B cell (primary cell): Measurements from ENCODE around the gene PLD4. TPM values are rescaled to one million over a fixed set of nuclear protein-coding genes. Genes with fewer than 3 reads are reported as not detected.

Experiments used
- ATAC-seq: fragments of 200-7000 bp; cut with Tn5 transposase; one replicate; pipeline ENCODE4 v1.10.0; 2021; ENCODE audit warnings: low read depth, mild to moderate bottlenecking, moderate number of reproducible peaks, moderate library complexity
- CTCF ChIA-PET: fragments of 350-600 bp; sonication (Branson Sonifier 250); formaldehyde crosslinking; loops from one replicate; lab custom pipeline; 2021; ENCODE audit warnings: antibody characterized with exemption, inconsistent platforms; lab: Charles Lee
- POLR2A ChIA-PET: fragments of 350-600 bp; sonication (Branson Sonifier 250); formaldehyde crosslinking; loops from one replicate; lab custom pipeline; 2021; ENCODE audit warnings: antibody characterized with exemption; lab: Charles Lee
- DNase-seq: peaks from one replicate; pipeline ENCODE4 v3.0.0; 2013
- H2AFZ ChIP-seq: 2 replicates; pipeline ENCODE4 v1.6.1; 2012; ENCODE audit warnings: mild to moderate bottlenecking, low read depth, low read length; ENCODE audit not compliant: insufficient read depth, poor library complexity, severe bottlenecking
- H3K27ac ChIP-seq, 2 donors: 1 replicate in 1 of 2; 2 replicates in 1 of 2; pipeline ENCODE4 v1.5.1; 2012 to 2013; ENCODE audit warnings: low read length in 2 of 2, mild to moderate bottlenecking in 2 of 2, moderate library complexity in 1 of 2
- H3K27me3 ChIP-seq, 4 experiments: fragments of 200-600 bp in 1 of 4; sonication (generic) in 1 of 4; replicated peaks in 1 of 4; 1 replicate in 2 of 4; 2 replicates in 2 of 4; pipeline versions ENCODE4 v1.6.1 to v1.7.0; 2013 to 2016; ENCODE audit warnings: low read length in 3 of 4, mild to moderate bottlenecking in 2 of 4, mixed read lengths in 1 of 4, moderate library complexity in 1 of 4; ENCODE audit not compliant: insufficient read depth in 4 of 4, control insufficient read depth in 3 of 4; ENCODE audit errors: control extremely low read depth in 1 of 4
- H3K36me3 ChIP-seq, 2 experiments: replicated peaks in 1 of 2; 1 replicate in 1 of 2; 2 replicates in 1 of 2; pipeline versions ENCODE4 v1.6.1 to v1.7.1; 2013; ENCODE audit warnings: low read length in 1 of 2; ENCODE audit not compliant: insufficient read depth in 2 of 2, control insufficient read depth in 1 of 2; ENCODE audit errors: control extremely low read depth in 1 of 2, extremely low read depth in 1 of 2
- H3K4me1 ChIP-seq, 2 donors: fragments of 200-600 bp in 1 of 2; sonication (generic) in 1 of 2; 1 replicate in 1 of 2; 2 replicates in 1 of 2; pipeline versions ENCODE4 v1.5.1 to v1.6.1; 2013 to 2017; ENCODE audit warnings: low read length in 2 of 2; ENCODE audit not compliant: control insufficient read depth in 2 of 2, insufficient read depth in 2 of 2
- H3K4me2 ChIP-seq: replicated peaks from 2 replicates; pipeline ENCODE3; 2012; ENCODE audit warnings: mild to moderate bottlenecking, low read depth, low read length; ENCODE audit not compliant: poor library complexity, severe bottlenecking
- H3K4me3 ChIP-seq, 5 experiments: fragments of 200-600 bp in 1 of 5; sonication (generic) in 1 of 5; 1 replicate in 3 of 5; 2 replicates in 2 of 5; pipeline versions ENCODE4 v1.5.1 to v1.7.0; 2011 to 2016; ENCODE audit warnings: low read length in 4 of 5, mild to moderate bottlenecking in 4 of 5, low read depth in 2 of 5, control low read depth in 1 of 5, moderate library complexity in 1 of 5; ENCODE audit not compliant: insufficient read depth in 1 of 5; ENCODE audit errors: control extremely low read depth in 1 of 5, extremely low read depth in 1 of 5
- H3K79me2 ChIP-seq: fragments of 200-600 bp; sonication (generic); one replicate; pipeline ENCODE4 v1.6.0; 2016; ENCODE audit warnings: low read length; ENCODE audit not compliant: control insufficient read depth, insufficient read depth
- H3K9ac ChIP-seq: fragments of 200-600 bp; sonication (generic); 2 replicates; pipeline ENCODE4 v1.6.1; 2017; ENCODE audit warnings: mild to moderate bottlenecking, low read length, moderate library complexity
- H3K9me3 ChIP-seq, 3 donors: one replicate each; pipeline versions ENCODE4 v1.6.1 to v1.7.1; 2013; ENCODE audit warnings: low read length in 2 of 3; ENCODE audit not compliant: control insufficient read depth in 2 of 3, insufficient read depth in 1 of 3; ENCODE audit errors: control extremely low read depth in 1 of 3
- H4K20me1 ChIP-seq: 2 replicates; pipeline ENCODE4 v1.6.0; 2012; ENCODE audit warnings: mild to moderate bottlenecking, low read length; ENCODE audit not compliant: insufficient read depth, control insufficient read depth, poor library complexity, severe bottlenecking
- H3K27ac Mint-ChIP-seq: one replicate; pipeline ENCODE4 v1.8.0; 2021; ENCODE audit warnings: mixed read lengths
- H3K27me3 Mint-ChIP-seq: one replicate; pipeline ENCODE4 v1.8.0; 2021; ENCODE audit warnings: mixed read lengths
- H3K4me1 Mint-ChIP-seq: one replicate; pipeline ENCODE4 v1.8.0; 2021; ENCODE audit warnings: mixed read lengths
- H3K4me3 Mint-ChIP-seq: one replicate; pipeline ENCODE4 v1.8.0; 2021; ENCODE audit warnings: mixed read lengths
- H3K9me3 Mint-ChIP-seq: one replicate; pipeline ENCODE4 v1.8.0; 2022; ENCODE audit warnings: mixed read lengths; ENCODE audit not compliant: insufficient read depth
- CTCF ChIP-seq: fragments of 200-600 bp; IDR thresholded peaks from one replicate; pipeline ENCODE4 v1.8.0; 2022; ENCODE audit warnings: antibody characterized with exemption, mild to moderate bottlenecking
- EZH2 ChIP-seq: IDR thresholded peaks from 2 replicates; pipeline ENCODE4 v1.6.1; 2012; ENCODE audit warnings: borderline replicate concordance, low read depth, mild to moderate bottlenecking, moderate library complexity, low read length; ENCODE audit not compliant: insufficient read depth, poor library complexity, severe bottlenecking
- WGBS: methylation state at CpG from one replicate; pipeline ENCODE4 v1.1.5; 2013; ENCODE audit warnings: missing lambda C conversion rate; ENCODE audit not compliant: insufficient coverage; 5-methylcytosine and 5-hydroxymethylcytosine counted together
- intact Hi-C: fragments of 100-400 bp; cut with micrococcal nuclease; formaldehyde crosslinking; loops from one replicate; pipeline ENCODE4 v1.10.0; 2022
- polyA plus RNA-seq: library from polyadenylated mRNA; depleted of rRNA; stranded (reverse); fragments of >200 nt; gene quantifications from 2 replicates; pipeline ENCODE4 v1.2.3, GENCODE V29; 2012
- total RNA-seq, 2 donors: library from RNA; stranded (reverse); fragments of 120-200 nt in 1 of 2; gene quantifications; 1 replicate in 1 of 2; 2 replicates in 1 of 2; pipeline versions ENCODE4 v1.2.3 to v1.2.4, GENCODE V29; 2013 to 2022

The PLD4 gene
- total and polyA plus RNA-seq, 2 donors (not counting 1 experiment from before 2014, with no cell fraction given): 49.9 to 79.7 TPM

GRCh38 chr14:104877066-104877805, 47.4 kb upstream of the PLD4 start:
- Mint-ChIP-seq H3K4me3 (no peak overlapping the region), H3K27me3 (peaks cover 10% of the 10 kb centered on the region), H3K4me1 (peaks cover 10% of the 10 kb centered on the region), H3K27ac (no peak overlapping the region), H3K9me3 (no peaks in the 10 kb centered on the region)
- Histone ChIP-seq H3K4me1 (peaks cover 0 to 12% of the 10 kb centered on the region in 2 donors), H3K4me2 (no peak overlapping the region), H3K4me3 (no peak overlapping the region), H3K36me3 (no peaks in the 10 kb centered on the region), H3K27me3 (peaks cover 0 to 21% (median 0%) of the 10 kb centered on the region in 4 experiments), H3K9ac (no peak overlapping the region), H3K9me3 (peaks cover 0 to 17% (median 0%) of the 10 kb centered on the region in 3 donors), H3K27ac (no peak overlapping the region), H4K20me1 (no peaks in the 10 kb centered on the region), H3K79me2 (no peaks in the 10 kb centered on the region), H2AFZ (no peak overlapping the region)
- ChIA-PET POLR2A (no interaction called here), CTCF (no interaction called here)
- intact Hi-C loops: no loop called here
- DNase-seq: no peak
- TF ChIP-seq EZH2: no peak
- TF ChIP-seq CTCF: no peak
- 88% methylated on average over 10 of the region's 14 CpGs for WGBS
- ATAC-seq: no peak

GRCh38 chr14:104877806-104878550, 46.7 kb upstream of the PLD4 start:
- intact Hi-C loops: no loop called here
- Mint-ChIP-seq H3K4me1 (peaks cover 3% of the 10 kb centered on the region), H3K9me3 (no peaks in the 10 kb centered on the region), H3K4me3 (no peak overlapping the region), H3K27ac (no peak overlapping the region), H3K27me3 (peaks cover 3% of the 10 kb centered on the region)
- Histone ChIP-seq H3K79me2 (no peaks in the 10 kb centered on the region), H3K4me3 (no peak overlapping the region), H3K9ac (no peak overlapping the region), H4K20me1 (no peaks in the 10 kb centered on the region), H3K27ac (no peak overlapping the region), H3K4me1 (peaks cover 0 to 6% of the 10 kb centered on the region in 2 donors), H3K9me3 (peaks cover 0 to 17% (median 0%) of the 10 kb centered on the region in 3 donors), H3K4me2 (no peak overlapping the region), H3K36me3 (no peaks in the 10 kb centered on the region), H3K27me3 (peaks cover 0 to 21% (median 0%) of the 10 kb centered on the region in 4 experiments), H2AFZ (no peak overlapping the region)
- DNase-seq: no peak
- no peak for TF ChIP-seq CTCF
- TF ChIP-seq EZH2: no peak
- no peak for ATAC-seq
- WGBS: 81% methylated on average over 26 of the region's 30 CpGs
- POLR2A ChIA-PET: no interaction called here
- CTCF ChIA-PET: no interaction called here
